Activated CD4-positive, alpha-beta T cell treated with anti-CD3 and anti-CD28 coated beads, Interleukin-2, amount 50 U/mL, for 1 hour (primary cell): ENCODE measurements around the gene MN1.

Source experiments
- DNase-seq: peaks from one replicate; pipeline ENCODE4 v3.0.0-alpha.2; 2020

Gene MN1

GRCh38 chr22:27799015-27799826, 2.3 kb downstream of the MN1 start:
- DNase-seq, result no peak

- DNase-seq, result no peak
Measured at GRCh38 chr22:27798511-27799014, 3.0 kb downstream of the MN1 start.

GRCh38 chr22:27797520-27798391, 3.8 kb downstream of the MN1 start:
- no peak for DNase-seq

- no peak for DNase-seq
Measured at GRCh38 chr22:27796829-27797519, 4.6 kb downstream of the MN1 start.

- no peak for DNase-seq
Measured at GRCh38 chr22:27795696-27796517, 5.6 kb downstream of the MN1 start.

- no peak for DNase-seq
Measured at GRCh38 chr22:27795053-27795452, 6.5 kb downstream of the MN1 start.

GRCh38 chr22:27794226-27794625, 7.3 kb downstream of the MN1 start:
- DNase-seq, result no peak

- no peak for DNase-seq
Measured at GRCh38 chr22:27793576-27793975, 8.0 kb downstream of the MN1 start.

GRCh38 chr22:27792452-27793161, 8.9 kb downstream of the MN1 start:
- no peak for DNase-seq

GRCh38 chr22:27791859-27792241, 9.7 kb downstream of the MN1 start:
- DNase-seq, result no peak

- DNase-seq, result no peak
Measured at GRCh38 chr22:27791159-27791858, 10.2 kb downstream of the MN1 start.

- DNase-seq, result no peak
Measured at GRCh38 chr22:27790376-27791158, 11.0 kb downstream of the MN1 start.

GRCh38 chr22:27788500-27789288, 12.9 kb downstream of the MN1 start:
- DNase-seq, result no peak

GRCh38 chr22:27786965-27787364, 14.6 kb downstream of the MN1 start:
- DNase-seq, result no peak

- DNase-seq, result no peak
Measured at GRCh38 chr22:27786291-27786932, 15.1 kb downstream of the MN1 start.

GRCh38 chr22:27785831-27786230, 15.7 kb downstream of the MN1 start:
- no peak for DNase-seq

GRCh38 chr22:27784120-27784475, 17.5 kb downstream of the MN1 start:
- DNase-seq, result no peak

- DNase-seq, result no peak
Measured at GRCh38 chr22:27783436-27784119, 18.0 kb downstream of the MN1 start.
